GM12801 (cell line): Measurements from ENCODE around the gene PNKP.

Source experiments
- CTCF ChIP-seq: IDR thresholded peaks from one replicate; pipeline ENCODE4 v1.5.1; 2011; ENCODE audit warnings: control low read depth; ENCODE audit not compliant: insufficient read length; ENCODE audit errors: extremely low read depth

PNKP gene

GRCh38 chr19:49817964-49818648 lies 49.3 kb downstream of the PNKP start, which contains the start of gene MED25:
TSS of gene MED25 (plus strand) at chr19:49818289. CDS start at chr19:49818342, 53 bp downstream.
- TF ChIP-seq CTCF: no peak

GRCh38 chr19:49816590-49816989 lies 50.8 kb downstream of the PNKP start:
- no peak for TF ChIP-seq CTCF

- TF ChIP-seq CTCF: no peak
These were observed 53.4 kb downstream of the PNKP start for GRCh38 chr19:49814010-49814409.

GRCh38 chr19:49812997-49813861 lies 54.1 kb downstream of the PNKP start, which contains the start of gene FUZ:
TSS of gene FUZ (minus strand) at chr19:49813292. CDS start at chr19:49813106, 186 bp downstream.
- no peak for TF ChIP-seq CTCF

GRCh38 chr19:49812452-49812996 lies 54.9 kb downstream of the PNKP start:
- no peak for TF ChIP-seq CTCF

GRCh38 chr19:49811328-49811727 lies 56.0 kb downstream of the PNKP start:
- no peak for TF ChIP-seq CTCF
